HUDEP-2 (cell line): ENCODE data around the gene GUCD1.
"Not testable (repeated sequence)": the region's sequence is repeated elsewhere in the genome, so short reads cannot be mapped to it uniquely, and the experiment has no call there.

ENCODE experiments used
- DNase-seq, 76 experiments: peaks; one replicate each; lab custom pipeline; 2025; ENCODE audit not compliant: unreplicated experiment in 76 of 76; lab: John Stamatoyannopoulos, UW

GUCD1 gene

DNA sequence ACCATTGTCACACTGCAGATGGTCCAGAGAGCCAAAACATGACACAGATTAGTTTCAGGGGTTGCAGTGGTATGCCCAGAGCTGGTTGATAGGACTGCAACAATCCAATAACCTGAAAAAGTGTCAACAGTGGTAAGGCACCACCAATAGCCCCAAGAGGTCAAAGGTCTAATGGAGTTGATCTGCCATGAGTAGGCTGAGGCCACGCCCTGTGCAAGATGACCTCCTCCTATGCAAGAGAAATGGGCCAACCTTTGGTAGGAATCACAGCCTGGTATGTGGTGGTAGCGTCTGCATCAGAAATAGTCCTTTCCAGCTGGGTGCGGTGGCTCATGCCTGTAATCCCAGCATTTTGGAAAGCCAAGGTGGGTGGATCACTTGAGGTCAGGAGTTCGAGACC lies 19.6 kb downstream of the GUCD1 start:
- no peak for DNase-seq

DNA sequence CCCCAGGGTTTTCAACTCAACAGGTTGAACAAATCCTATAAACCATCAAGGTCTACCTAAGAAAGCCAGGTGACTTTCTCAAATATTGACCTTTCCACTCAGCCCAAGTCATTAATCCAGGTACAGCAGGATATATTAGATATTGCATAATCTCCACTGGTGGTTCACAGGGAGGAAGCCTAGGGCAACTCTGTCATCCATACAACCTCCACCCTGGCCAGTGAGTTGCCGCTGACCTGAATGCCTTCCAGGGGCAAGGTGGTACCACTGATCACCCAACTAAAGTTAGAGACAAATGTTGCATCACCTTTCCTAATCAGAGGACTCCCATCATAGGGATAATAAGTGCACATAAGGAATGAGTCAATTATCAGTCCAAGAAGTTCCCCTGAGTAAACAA lies 22.9 kb downstream of the GUCD1 start:
- DNase-seq = no peak

DNA sequence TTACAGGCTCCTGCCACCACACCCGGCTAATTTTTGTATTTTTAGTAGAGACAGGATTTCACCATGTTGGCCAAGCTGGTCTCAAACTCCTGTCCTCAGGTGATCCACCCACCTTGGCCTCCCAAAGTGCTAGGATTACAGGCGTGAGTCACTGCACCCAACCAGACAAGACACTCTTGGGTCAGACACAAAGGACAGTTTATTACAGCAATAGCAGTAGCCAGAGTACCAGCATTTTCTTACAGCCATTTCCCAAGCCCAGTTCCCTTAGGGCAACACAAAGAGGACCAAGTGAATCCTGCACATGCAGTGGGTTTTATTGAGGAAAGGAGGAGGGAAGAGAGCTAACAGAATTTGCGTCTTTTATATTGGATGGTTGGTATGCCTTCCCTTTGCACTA lies 24.0 kb downstream of the GUCD1 start:
- DNase-seq = not testable (repeated sequence)

DNA sequence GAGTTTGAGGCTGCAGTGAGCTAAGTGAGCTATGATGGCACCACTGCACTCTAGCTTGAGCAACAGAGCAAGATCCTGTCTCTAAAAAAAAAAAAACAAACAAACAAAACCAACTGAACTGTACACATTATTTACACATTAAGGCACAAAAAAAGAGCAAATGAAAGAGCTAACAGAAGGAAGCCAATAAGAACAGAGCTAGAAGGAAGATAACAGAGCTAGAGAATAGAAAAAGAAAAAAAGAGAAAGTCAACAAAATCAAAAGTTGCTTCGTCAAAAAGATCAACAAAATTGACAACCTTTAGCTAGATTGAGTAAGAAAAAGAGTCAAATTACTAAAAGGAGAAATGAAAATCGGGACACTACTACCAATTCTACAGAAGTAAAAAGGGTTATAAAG lies 25.0 kb downstream of the GUCD1 start:
- no peak for DNase-seq

DNA sequence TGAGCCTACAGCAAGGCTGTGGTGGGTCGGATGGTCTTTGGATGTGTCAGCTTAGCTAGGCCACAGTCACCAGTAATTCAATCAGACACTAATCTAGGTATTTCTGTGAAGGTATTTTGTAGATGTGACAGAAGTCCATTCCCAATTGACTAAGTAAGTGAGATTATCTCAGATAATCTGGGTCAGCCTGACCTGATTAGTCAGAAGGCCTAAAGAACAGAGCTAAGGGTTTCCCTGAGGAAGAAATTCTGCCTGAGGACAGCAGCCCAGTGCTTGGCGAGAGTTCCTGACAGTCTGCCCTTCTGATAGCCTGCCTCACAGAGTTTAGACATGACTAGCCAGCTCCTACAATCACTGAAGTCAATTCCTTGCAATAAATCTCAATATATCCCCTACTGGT lies 28.7 kb downstream of the GUCD1 start:
- DNase-seq = no peak

DNA sequence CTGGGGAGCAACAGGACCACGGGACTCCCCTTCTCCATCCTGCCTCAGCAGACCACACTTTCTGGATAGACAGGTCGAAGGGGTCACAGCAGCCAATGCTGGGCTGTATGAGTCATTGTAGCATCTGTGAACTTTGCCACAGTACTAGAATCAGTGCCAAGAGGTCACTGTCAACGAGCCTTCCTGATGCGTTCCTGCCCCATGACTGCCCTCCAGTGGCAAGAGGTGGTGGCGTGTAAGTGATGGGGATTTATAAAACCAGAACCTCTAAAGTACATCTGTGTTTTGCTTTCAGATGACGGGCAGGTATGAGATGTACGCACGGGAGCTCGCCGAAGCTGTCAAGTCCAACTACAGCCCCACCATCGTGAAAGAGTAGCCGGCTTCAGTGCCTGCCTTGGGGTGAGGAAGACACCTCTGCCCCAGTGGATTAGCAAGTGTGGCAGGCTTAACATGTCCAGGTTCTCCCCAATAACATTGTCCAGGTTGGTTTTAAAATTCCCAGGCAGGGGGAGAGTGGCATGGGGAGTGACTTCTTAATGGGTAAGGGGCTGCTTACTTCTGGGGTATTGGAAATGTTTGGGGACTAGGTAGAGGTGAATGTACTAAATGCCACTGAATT lies 29.4 kb downstream of the GUCD1 start:
- DNase-seq = peak in 71 of 76 experiments; percentile 18 to 90 (median 71)

DNA sequence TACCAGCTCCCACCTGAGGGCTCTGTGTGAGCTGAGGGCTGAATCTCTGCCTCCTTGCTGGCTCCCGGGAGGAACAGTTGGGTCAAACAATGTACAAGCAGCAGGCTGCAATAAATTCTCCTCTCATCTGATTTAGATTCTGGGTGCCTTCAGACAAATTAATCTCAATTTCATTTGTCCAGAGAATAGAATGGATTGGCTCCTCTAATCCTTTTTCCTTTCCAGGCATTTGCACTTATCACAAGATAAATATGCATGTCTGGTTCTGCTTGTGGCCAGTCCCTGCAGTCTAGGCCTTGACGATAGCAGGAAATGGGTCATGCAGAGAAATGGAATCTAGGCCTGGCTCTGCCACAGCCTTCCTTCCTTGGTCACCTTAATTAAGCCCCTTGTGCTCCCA lies 31.1 kb downstream of the GUCD1 start:
- DNase-seq = no peak

DNA sequence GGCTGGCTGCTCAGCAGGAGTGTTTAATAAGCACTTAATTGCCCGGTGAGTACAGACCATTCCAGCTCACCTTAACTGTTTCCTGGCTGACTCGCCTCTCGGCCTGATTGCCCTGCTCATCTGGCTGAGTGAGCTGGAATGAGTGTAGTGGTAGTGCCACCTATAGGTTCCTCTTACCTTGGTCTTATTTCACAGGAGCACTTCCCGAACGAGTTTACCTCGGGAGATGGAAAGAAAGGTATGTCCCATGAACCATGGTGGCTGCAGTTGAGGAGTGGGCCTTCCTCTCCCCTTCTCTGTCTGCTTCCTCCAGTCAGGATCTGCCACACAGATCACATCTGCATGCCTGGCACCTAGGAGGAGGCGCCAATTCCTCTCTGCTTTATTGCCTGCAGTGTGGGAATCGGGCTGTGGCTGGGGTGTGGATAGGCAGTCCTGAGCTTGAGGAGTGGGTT lies 33.1 kb downstream of the GUCD1 start:
- DNase-seq = peak in 43 of 76 experiments; percentile 8 to 71 (median 33)

DNA sequence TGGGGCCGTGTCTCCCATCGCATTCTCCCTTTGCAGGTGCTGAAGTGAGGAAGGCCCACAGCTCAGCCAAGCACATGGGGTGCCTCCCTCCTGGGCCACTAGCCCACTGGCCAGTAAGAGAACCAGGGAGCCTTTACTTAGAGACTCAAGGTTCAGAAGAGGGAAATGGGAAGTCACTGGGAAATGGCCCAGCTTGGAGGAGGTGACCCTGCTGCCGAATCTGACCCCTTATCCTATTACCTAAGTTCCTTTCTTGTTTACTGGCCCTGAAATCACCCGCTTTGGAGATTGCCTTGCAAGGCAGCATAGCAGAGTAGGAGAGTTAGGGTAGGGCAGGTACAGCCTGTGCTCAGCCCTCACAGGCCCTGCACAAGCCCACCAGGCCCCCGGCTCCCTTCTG lies 35.4 kb downstream of the GUCD1 start:
- DNase-seq = no peak

DNA sequence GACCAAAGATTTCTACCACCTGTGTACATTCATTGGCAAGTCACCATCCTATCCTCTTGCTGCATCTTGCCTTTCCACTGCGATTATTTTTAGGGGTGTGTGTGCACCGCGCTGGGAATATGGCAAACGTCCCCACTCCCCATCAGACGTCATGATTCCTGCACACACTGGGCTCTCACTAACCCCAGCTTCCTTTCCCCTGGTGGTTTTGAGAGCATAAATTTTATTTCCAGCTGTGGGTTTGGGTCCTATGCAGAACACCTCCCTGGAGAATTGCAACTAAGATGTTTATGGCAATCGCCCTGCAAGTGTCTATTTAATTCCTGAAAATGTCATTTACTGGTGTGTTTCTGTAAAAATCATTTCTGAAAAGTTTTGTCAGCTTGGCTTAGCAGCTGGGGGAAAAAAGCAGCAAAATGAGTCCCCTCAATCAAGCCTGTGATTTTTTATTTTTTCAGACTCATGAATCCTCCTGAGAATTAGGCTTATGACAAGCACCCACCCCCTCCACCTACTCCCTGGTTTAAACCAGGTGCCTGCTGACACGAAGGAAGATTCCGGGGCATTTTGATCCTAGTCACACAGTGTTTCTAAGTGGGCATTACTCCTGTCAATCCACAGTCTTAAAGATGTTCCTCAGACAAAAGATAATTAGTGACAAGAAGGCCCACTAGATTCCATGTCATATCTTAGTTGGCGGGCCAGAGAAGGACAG lies 36.0 kb downstream of the GUCD1 start:
- no peak for DNase-seq

DNA sequence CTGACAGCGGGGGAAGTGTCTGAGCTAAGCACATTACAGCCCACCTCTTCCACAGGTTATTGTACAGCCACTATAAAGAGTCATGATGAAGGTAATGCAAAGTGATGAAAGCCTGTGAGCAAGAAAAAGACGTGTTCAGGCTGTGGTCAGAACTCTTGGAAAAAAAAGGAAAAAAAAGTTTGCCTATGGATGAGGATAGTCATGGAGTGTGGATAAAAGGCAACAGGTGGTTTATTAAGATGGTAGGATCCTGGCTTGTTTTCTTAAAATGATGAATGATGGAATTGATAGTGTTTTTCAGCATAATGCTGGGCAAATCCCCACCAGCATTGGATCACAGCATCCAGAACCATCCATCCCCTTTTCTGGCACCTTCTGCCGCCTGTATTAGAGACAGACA lies 36.7 kb downstream of the GUCD1 start:
- DNase-seq = no peak

DNA sequence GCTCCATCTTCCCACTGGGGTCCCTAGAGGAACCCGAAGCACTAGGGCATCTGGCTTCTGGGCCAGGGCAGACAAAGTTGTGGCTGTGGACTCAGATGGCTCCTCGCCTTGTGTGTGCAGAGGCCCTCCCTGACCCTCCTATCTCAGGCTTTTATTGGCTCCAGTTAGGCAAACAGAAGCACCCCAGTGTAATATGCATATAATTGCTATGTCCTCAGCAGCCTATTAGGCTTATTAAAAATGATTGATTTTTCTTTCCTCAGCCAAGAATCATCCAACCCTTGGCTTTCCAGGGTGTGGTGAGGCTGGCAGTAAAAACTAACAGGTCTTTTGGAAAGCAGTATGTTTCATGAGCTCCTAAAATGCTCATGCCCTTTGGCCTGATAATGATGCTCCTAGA lies 37.5 kb downstream of the GUCD1 start:
- no peak for DNase-seq

DNA sequence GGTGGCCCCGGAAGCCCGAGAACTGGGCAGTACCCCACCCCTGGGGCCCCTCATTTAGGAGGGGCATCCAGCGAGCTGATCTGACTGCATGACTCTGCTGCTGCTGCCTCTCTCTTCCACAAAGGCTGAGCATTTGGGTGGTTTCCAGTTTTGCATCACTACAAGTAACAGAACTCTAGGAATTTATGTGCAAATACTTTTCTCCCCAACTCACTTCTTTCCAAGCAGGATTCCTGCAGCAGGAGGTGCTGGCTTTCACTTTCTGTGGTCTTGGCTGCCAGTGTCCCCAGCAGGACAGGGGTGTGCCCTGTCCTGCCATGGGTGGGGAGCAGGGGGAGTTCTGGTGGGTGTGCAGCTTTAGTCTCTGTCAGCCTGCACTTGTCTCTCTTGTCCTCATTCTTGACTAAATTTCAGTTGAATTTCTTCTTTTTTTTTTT lies 38.6 kb downstream of the GUCD1 start:
- peak in 1 of 76 experiments; percentile 28 for DNase-seq

DNA sequence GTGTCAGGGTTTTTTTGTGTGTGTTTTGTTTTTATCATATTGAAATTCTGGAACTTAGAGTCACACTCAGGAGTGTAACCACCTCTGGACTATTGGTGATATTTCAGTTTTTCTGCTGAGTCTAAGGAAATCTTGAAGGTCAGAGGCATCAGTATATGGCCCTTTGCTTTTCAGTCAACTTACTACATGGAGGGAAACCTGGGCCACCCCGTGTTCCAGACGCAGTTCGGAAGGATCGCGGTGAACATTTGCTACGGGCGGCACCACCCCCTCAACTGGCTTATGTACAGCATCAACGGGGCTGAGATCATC lies 40.0 kb downstream of the GUCD1 start:
- no peak for DNase-seq

DNA sequence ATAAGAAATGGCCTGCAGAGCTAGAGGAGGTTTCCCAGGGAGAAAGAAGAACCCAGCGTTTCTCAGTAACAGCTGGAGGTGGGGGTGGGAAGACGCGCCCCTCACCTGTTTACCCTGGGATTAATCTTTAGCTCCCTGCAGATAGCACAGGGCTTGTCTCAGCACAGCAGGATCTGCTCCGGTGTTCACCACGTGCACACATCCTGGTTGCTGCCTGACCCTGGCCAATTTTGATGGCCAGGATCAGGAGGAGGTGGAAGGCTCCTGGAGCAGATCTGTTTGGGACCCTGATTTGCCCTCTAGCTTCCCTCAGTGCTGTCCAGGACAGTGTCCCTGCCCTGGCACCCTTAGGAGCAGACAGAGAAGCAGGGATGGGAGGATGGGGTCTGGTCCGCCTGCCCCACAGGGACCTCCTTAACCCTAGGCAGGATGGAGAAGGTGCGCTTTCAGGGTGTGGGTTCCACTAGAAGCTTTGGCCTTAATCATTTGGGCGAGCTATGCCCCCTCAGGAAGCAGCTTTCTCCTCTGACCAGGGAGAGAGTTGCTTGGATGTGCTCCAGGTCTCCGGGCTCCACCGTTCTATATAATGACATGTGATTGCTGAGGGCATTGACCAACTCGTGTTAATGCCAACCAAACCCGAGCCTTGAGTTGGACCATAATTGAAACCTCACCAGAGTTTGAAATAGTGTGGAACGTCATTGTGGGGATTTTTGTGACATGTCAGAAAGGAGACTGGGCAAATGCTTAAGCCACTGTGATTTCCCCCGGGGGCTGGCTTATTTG lies 40.5 kb downstream of the GUCD1 start:
- DNase-seq = no peak

DNA sequence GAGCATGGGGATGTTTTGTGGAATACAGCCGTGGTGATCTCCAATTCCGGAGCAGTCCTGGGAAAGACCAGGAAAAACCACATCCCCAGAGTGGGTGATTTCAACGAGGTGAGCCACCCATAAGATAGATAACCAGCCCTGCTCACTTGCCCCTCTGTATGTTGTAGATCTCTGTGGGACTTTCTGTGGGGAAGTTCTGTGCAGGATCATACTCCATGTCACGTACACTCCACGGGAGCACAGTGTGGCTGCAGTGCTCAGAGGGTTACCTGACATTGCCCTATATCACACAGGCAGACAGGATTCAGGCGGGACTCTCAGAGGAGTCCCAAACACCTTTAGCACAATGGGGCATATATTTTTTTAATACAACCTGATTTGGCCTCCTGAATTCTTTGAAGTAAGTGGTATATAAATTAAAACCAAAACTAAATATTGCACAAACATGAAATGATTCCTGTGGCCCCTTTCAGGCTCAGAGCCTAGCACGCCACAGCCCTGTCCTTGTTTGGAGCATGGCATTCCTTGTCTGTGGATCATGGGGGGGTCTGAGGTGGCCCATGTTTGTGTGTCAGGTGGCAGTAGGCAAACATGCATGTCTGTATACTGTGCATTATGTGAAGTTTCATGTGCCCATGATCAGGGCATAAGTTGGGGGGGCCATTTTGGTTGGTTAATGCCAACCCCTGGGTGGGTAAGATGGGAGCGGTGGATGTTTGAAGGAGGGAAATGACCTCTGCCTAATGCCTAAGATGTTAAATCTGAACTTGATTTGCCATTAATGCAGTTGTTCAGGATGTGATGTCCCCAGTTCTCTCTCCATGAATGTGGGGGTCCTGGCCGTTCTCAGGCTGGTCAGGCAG lies 41.3 kb downstream of the GUCD1 start:
- DNase-seq = no peak

DNA sequence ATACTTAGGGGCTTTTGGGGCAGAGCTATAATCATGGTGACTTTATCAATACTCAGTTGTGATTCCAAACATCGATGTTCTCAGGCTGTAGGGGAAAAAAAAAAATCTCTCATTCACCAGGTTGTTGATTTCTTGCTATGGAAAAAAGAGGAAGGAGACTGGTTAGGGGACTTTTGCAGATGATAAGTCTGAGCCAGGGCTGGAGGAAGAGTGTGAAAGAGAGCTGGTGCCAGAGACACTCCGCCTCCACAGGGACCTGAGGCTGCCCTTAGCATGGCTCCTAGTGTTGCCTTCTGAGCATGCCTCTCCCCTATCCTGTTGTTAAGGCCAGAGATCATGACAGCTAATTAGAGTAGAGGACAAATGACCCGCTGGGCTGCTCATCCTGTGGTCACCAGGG lies 42.9 kb downstream of the GUCD1 start:
- peak in 38 of 76 experiments; percentile 7 to 51 (median 24) for DNase-seq

DNA sequence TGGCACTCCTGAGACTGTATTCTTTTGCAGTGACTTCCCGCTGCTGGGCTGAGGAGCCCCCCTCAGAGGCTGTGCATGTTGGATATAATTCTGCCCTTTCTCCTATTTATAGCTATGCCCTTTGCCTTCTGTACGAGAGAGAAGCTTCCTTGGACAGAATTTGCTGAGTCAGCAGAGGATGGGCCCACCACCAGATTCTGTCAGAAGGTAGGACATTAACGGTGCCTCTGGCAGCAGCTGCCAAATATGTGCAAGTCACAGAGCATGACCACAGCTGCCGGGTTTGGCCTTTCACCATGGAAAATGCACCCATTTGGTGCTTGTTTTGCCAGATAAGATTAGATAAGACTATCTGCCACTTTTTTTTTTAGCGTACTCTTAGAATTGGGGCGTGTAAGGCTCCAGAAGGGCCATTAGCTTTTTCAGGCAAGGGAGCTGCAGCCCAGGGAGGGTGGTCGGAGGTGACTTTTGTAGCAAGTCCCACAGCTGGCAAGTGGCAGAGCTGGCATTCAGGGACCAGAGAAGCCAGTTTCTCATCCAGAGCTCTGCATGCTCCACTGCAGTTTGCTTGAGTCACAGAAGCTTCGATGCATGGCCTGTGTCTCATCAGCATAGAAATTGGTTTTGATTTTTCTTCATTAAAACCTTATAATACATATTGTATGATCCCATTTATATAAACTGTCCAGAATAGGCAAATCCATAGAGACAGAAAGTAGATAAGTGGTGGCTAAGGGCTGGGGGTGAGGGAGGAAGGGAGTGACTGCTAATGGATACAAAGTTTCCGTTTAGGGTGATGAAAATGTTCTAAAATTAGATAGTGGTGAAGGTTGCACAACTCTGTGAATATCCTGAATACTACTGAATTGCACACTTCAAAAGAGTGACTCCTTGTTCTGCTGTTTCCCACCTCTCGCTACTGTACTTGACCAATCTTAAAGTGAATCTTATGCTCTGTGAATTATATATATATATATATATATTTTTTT lies 44.0 kb downstream of the GUCD1 start:
- peak in 75 of 76 experiments; percentile 31 to 95 (median 83) for DNase-seq

DNA sequence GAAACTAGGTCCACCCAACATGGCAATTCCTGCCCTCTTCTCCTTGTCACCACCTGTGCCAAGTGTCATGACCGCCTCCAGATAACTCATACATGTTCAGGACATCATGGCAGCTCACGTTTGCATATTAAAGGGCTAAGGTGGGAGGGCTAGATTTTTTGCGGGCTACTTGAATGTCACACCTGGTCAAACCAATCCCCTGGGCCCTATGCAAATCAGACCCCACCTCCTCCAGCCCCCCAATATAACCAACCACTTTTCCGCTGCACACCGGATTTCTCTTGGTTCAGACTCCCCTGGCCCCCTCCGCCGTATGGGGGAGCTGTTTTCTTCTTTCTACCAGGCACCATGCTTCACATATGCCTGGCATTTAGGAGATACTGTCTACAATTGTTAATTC lies 47.2 kb downstream of the GUCD1 start:
- no peak for DNase-seq
